COLO668 (cell line): Measurements from ENCODE around the gene TSPAN18.
A peak's percentile ranks its signal among the peaks of the same experiment; 100 is the strongest.
"Not testable (repeated sequence)": the region's sequence is repeated elsewhere in the genome, so short reads cannot be mapped to it uniquely, and the experiment has no call there.

ENCODE experiments used
- DNase-seq: peaks from one replicate; lab custom pipeline; 2025; ENCODE audit not compliant: unreplicated experiment; lab: John Stamatoyannopoulos, UW

Gene TSPAN18

GRCh38 chr11:44861849-44862557 is 135.2 kb downstream of the TSPAN18 start:
- no peak for DNase-seq

GRCh38 chr11:44862558-44863101 is 135.9 kb downstream of the TSPAN18 start:
- DNase-seq = no peak

- no peak for DNase-seq
Measured at GRCh38 chr11:44863231-44863630, 136.5 kb downstream of the TSPAN18 start.

- DNase-seq = no peak
Measured at GRCh38 chr11:44865866-44866272, 139.1 kb downstream of the TSPAN18 start.

GRCh38 chr11:44866286-44866685 is 139.5 kb downstream of the TSPAN18 start:
- no peak for DNase-seq

- no peak for DNase-seq
Measured at GRCh38 chr11:44868021-44868420, 141.3 kb downstream of the TSPAN18 start.

- DNase-seq = no peak
Measured at GRCh38 chr11:44868455-44869421, 142.0 kb downstream of the TSPAN18 start.

GRCh38 chr11:44870181-44870580 is 143.4 kb downstream of the TSPAN18 start:
- no peak for DNase-seq

GRCh38 chr11:44870615-44871176 is 143.9 kb downstream of the TSPAN18 start:
- no peak for DNase-seq

- not testable (repeated sequence) for DNase-seq
Measured at GRCh38 chr11:44871682-44872081, 144.9 kb downstream of the TSPAN18 start.

- DNase-seq = no peak
Measured at GRCh38 chr11:44872556-44872955, 145.8 kb downstream of the TSPAN18 start.

GRCh38 chr11:44873537-44873936 is 146.8 kb downstream of the TSPAN18 start:
- no peak for DNase-seq

- no peak for DNase-seq
Measured at GRCh38 chr11:44874284-44874683, 147.5 kb downstream of the TSPAN18 start.

- no peak for DNase-seq
Measured at GRCh38 chr11:44875037-44875436, 148.3 kb downstream of the TSPAN18 start.

GRCh38 chr11:44876194-44876723 is 149.5 kb downstream of the TSPAN18 start:
- DNase-seq = no peak

GRCh38 chr11:44876906-44877305 is 150.1 kb downstream of the TSPAN18 start:
- no peak for DNase-seq

GRCh38 chr11:44877571-44878497 is 151.1 kb downstream of the TSPAN18 start:
- peak; percentile 12 for DNase-seq

- DNase-seq = no peak
Measured at GRCh38 chr11:44878711-44879110, 151.9 kb downstream of the TSPAN18 start.

GRCh38 chr11:44879432-44879831 is 152.7 kb downstream of the TSPAN18 start:
- no peak for DNase-seq

- no peak for DNase-seq
Measured at GRCh38 chr11:44880511-44880910, 153.7 kb downstream of the TSPAN18 start.
